Tibial artery (tissue), 4 donors: ENCODE data around the gene SFT2D2.

Source experiments
- DNase-seq, 2 donors: peaks; one replicate each; pipeline ENCODE4 v3.0.0-alpha.2; 2019
- H3K27ac ChIP-seq, 2 donors: fragments of 200-600 bp; sonication (generic) in 1 of 2; 1 replicate in 1 of 2; 2 replicates in 1 of 2; pipeline ENCODE4 v1.5.1; 2018 to 2019; ENCODE audit warnings: mild to moderate bottlenecking in 1 of 2
- H3K27me3 ChIP-seq, 2 donors: fragments of 200-600 bp; sonication (generic) in 1 of 2; one replicate each; pipeline versions ENCODE4 v1.5.1 to v1.6.0; 2016 to 2019
- H3K36me3 ChIP-seq, 3 donors: fragments of 200-600 bp; sonication (generic) in 2 of 3; one replicate each; pipeline ENCODE4 v1.5.1; 2016 to 2019; ENCODE audit warnings: mild to moderate bottlenecking in 2 of 3
- H3K4me1 ChIP-seq, 4 donors: fragments of 200-600 bp; sonication (generic) in 2 of 4; 1 replicate in 3 of 4; 2 replicates in 1 of 4; pipeline ENCODE4 v1.5.1; 2016 to 2019
- H3K4me3 ChIP-seq, 2 donors: fragments of 200-600 bp; sonication (generic) in 1 of 2; 1 replicate in 1 of 2; 2 replicates in 1 of 2; pipeline ENCODE4 v1.5.1; 2018 to 2019; ENCODE audit warnings: mild to moderate bottlenecking in 2 of 2
- H3K9me3 ChIP-seq, 3 donors: fragments of 200-600 bp; sonication (generic) in 1 of 3; one replicate each; pipeline ENCODE4 v1.5.1; 2016 to 2019
- intact Hi-C: fragments of 100-400 bp; cut with DNase I; formaldehyde crosslinking; loops from one replicate; pipeline ENCODE4 v1.15.0; 2023; ENCODE audit warnings: low total_unique reads
- TF ChIP-seq, protein P1 (sequence below), 2 experiments: fragments of 200-600 bp in 1 of 2; fragments of 450-650 bp in 1 of 2; IDR thresholded peaks; one replicate each; pipeline ENCODE4 v1.5.1; 2017 to 2019; ENCODE audit warnings: antibody characterized with exemption in 2 of 2, mild to moderate bottlenecking in 1 of 2, moderate library complexity in 1 of 2

The SFT2D2 gene

DNA sequence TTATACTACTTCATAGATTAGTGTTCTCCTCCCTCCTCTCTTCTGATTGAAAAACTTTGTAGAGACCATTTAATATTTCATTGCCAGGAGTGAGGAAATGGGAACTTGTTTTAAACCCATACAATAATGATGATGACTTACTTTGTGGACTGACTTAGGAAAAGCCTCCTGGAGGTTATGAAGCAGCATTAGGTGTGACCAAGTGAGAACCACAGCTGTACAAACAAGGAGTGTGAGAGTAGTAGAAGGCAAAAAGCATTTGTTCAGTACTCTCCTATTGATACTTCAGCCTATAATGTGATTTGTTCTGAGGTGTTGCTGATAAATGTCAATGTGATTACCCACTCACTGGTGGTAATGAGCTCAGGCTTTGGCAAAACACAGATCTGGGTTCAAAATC is 38.6 kb upstream of the SFT2D2 start:
- peaks cover 0 to 3% (median 0%) of the 10 kb centered on the region in 4 donors for H3K4me1 ChIP-seq
- DNase-seq, result no peak
- H3K27me3 ChIP-seq, result no peaks in the 10 kb centered on the region
- H3K4me3 ChIP-seq, result no peak overlapping the region
- intact Hi-C loops, result no loop called here
- no peaks in the 10 kb centered on the region for H3K9me3 ChIP-seq
- H3K36me3 ChIP-seq, result peaks cover 20 to 55% (median 40%) of the 10 kb centered on the region in 3 donors
- no peak overlapping the region for H3K27ac ChIP-seq
- TF ChIP-seq, protein P1, sequence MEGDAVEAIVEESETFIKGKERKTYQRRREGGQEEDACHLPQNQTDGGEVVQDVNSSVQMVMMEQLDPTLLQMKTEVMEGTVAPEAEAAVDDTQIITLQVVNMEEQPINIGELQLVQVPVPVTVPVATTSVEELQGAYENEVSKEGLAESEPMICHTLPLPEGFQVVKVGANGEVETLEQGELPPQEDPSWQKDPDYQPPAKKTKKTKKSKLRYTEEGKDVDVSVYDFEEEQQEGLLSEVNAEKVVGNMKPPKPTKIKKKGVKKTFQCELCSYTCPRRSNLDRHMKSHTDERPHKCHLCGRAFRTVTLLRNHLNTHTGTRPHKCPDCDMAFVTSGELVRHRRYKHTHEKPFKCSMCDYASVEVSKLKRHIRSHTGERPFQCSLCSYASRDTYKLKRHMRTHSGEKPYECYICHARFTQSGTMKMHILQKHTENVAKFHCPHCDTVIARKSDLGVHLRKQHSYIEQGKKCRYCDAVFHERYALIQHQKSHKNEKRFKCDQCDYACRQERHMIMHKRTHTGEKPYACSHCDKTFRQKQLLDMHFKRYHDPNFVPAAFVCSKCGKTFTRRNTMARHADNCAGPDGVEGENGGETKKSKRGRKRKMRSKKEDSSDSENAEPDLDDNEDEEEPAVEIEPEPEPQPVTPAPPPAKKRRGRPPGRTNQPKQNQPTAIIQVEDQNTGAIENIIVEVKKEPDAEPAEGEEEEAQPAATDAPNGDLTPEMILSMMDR (IDR thresholded peaks at IDR 0.05), result no peak

DNA sequence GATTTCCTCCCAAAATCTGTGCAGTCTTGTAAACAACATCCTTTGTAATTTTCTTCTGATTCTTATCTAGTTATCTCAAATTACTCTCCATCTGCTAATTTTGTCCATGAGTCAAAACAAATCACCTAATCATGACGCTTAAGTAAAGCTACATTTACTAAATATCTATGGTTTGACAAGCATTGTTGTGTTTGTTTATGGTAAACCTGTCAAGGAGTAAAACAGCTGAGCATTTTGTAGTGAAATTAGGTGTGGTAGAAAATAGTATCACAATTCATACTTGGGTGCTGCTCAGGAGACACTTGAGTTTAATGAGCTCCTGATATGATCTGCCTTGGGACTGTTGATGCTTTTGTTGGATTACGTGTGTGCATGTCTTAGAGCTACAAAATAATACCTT is 35.4 kb upstream of the SFT2D2 start:
- Histone ChIP-seq H3K9me3 (no peaks in the 10 kb centered on the region), H3K36me3 (peaks cover 20 to 72% (median 59%) of the 10 kb centered on the region in 3 donors), H3K27me3 (no peaks in the 10 kb centered on the region), H3K4me3 (no peak overlapping the region), H3K4me1 (no peaks in the 10 kb centered on the region), H3K27ac (no peak overlapping the region)
- intact Hi-C loops, result no loop called here
- no peak for DNase-seq
- TF ChIP-seq, protein P1 (IDR thresholded peaks at IDR 0.05), result no peak

GRCh38 chr1:168195199-168196135 is 30.3 kb upstream of the SFT2D2 start:
- intact Hi-C loops, result no loop called here
- Histone ChIP-seq H3K9me3 (no peaks in the 10 kb centered on the region), H3K4me1 (no peaks in the 10 kb centered on the region), H3K36me3 (peaks cover 55 to 65% (median 58%) of the 10 kb centered on the region in 3 donors), H3K27me3 (no peaks in the 10 kb centered on the region), H3K4me3 (no peak overlapping the region), H3K27ac (no peak overlapping the region)
- DNase-seq, result no peak
- TF ChIP-seq, protein P1 (IDR thresholded peaks at IDR 0.05), result no peak

DNA sequence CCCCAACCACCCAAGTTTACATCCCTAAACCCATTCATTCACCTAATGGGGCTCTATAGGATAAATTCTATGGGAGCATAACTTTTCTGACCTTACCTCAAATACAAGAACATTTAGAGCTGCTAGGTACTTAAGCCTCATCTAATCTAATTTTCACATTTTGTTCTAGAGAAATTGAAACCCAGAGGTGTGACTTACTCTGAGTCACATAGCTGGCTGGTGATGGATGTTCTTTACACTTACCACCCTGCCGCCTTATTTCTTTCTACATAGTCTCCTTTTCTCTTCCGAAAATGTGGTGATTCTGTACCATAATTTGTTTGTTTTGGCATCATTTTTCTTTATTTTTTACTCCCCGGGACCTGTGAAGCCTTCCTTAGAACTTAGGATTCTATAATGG is 26.7 kb upstream of the SFT2D2 start:
- Histone ChIP-seq H3K36me3 (peaks cover 44 to 57% (median 47%) of the 10 kb centered on the region in 3 donors), H3K4me1 (no peaks in the 10 kb centered on the region), H3K4me3 (no peak overlapping the region), H3K9me3 (no peaks in the 10 kb centered on the region), H3K27me3 (no peaks in the 10 kb centered on the region), H3K27ac (no peak overlapping the region)
- DNase-seq, result no peak
- intact Hi-C loops, result no loop called here
- TF ChIP-seq, protein P1 (IDR thresholded peaks at IDR 0.05), result no peak

- Histone ChIP-seq H3K27ac (no peak overlapping the region), H3K4me3 (no peak overlapping the region), H3K9me3 (no peaks in the 10 kb centered on the region), H3K27me3 (no peaks in the 10 kb centered on the region), H3K4me1 (no peaks in the 10 kb centered on the region), H3K36me3 (peaks cover 14 to 33% (median 18%) of the 10 kb centered on the region in 3 donors)
- TF ChIP-seq, protein P1 (IDR thresholded peaks at IDR 0.05), result no peak
- DNase-seq, result peak in 1 of 2 donors; percentile 30
- intact Hi-C loops, result no loop called here
These were observed 22.7 kb upstream of the SFT2D2 start for GRCh38 chr1:168202941-168203654.
